HCT116 (cell line): ENCODE measurements around the gene AP5M1.

ENCODE experiments used
- CTCF ChIP-seq, 3 experiments: fragments of 200-600 bp in 1 of 3; sonication (generic) in 1 of 3; IDR thresholded peaks in 2 of 3; conservative IDR thresholded peaks in 1 of 3; 2 replicates each; pipeline ENCODE4 v1.5.1; 2012 to 2017; ENCODE audit warnings: low read depth in 2 of 3, low read length in 2 of 3, antibody characterized with exemption in 1 of 3, borderline replicate concordance in 1 of 3, control low read depth in 1 of 3, mild to moderate bottlenecking in 1 of 3, mixed read lengths in 1 of 3, mixed run types in 1 of 3, moderate library complexity in 1 of 3; ENCODE audit not compliant: insufficient read depth in 1 of 3
- TF ChIP-seq, protein P1 (sequence below): IDR thresholded peaks from 2 replicates; pipeline ENCODE4 v1.6.1; 2012

DNA sequence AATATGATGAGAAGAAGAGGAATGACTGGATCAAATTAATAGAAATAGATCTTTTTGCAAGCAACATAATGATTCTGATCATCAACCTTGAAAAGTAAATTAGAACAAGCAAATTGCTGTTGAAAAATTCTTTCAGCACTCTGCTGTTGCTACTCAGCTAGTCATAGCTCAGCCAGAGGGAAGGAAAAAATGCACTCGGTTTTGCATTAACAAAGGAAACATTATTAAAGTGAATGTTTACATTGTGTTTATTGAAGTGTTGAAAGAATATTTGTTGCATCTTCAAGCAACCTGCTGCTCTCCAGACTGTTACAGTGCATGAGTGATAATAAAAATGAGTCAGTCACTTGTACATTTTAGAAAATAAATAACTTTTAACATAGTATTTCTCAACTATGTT is 26.5 kb downstream of the AP5M1 start:
- no peak for TF ChIP-seq CTCF (IDR thresholded peaks at IDR 0.05 in 2 of 3, conservative IDR thresholded peaks at IDR 0.05 in 1 of 3; ENCODE audit: borderline replicate concordance in 1 of 3, insufficient read depth in 1 of 3, low read depth in 2 of 3, low read length in 2 of 3)
- TF ChIP-seq, protein P1, sequence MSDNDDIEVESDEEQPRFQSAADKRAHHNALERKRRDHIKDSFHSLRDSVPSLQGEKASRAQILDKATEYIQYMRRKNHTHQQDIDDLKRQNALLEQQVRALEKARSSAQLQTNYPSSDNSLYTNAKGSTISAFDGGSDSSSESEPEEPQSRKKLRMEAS: no peak
